ENCODE data around the gene SF1. TPM values are rescaled to one million over a fixed set of nuclear protein-coding genes. Genes with fewer than 3 reads are reported as not detected.
A peak's percentile ranks its signal among the peaks of the same experiment; 100 is the strongest.

SF1 gene
- total RNA-seq, 2 experiments from 2014 or later = 1,632 to 1,657 TPM

GRCh38 chr11:64796757-64797541 is 18.6 kb upstream of the SF1 start:
- no peak overlapping the region for H3K27ac ChIP-seq (ENCODE audit: low read depth in 1 of 2, low read length in 2 of 2)
- H3K4me3 ChIP-seq (ENCODE audit: low read length) = no peak overlapping the region
- CTCF ChIA-PET = no interaction called here
- ATAC-seq (ENCODE audit: poor library complexity) (no peak), DNase-seq (peak in 1 of 14 experiments; percentile 26)
- H3K36me3 ChIP-seq (ENCODE audit: insufficient read depth, low read length) = peaks cover 66% of the 10 kb centered on the region
- no peaks in the 10 kb centered on the region for H3K9me3 ChIP-seq (ENCODE audit: control insufficient read depth in 1 of 2, insufficient read depth in 1 of 2, low read length in 2 of 2)
- Mint-ChIP-seq H3K36me3 (ENCODE audit: low read depth) (peaks cover 60% of the 10 kb centered on the region), H3K27me3 (no peaks in the 10 kb centered on the region), H3K9me3 (no peaks in the 10 kb centered on the region), H3K27ac (no peak overlapping the region), H3K4me1 (ENCODE audit: low read depth) (peaks cover 39% of the 10 kb centered on the region), H3K4me3 (no peak overlapping the region)
- POLR2A ChIA-PET = interaction anchor here (2.6 kb wide), 1 partner anchor 18 kb away, joined by 18 read pairs; the partner anchor contains the start of gene SF1
- intact Hi-C loops (cut with DNase I, micrococcal nuclease) = no loop called here
- TF ChIP-seq CTCF (IDR thresholded peaks at IDR 0.05) = no peak
- H3K4me1 ChIP-seq (ENCODE audit: insufficient read depth, low read length) = peaks cover 40% of the 10 kb centered on the region
- no peaks in the 10 kb centered on the region for H3K27me3 ChIP-seq (ENCODE audit: control insufficient read depth in 1 of 2, insufficient read depth in 2 of 2, low read length in 2 of 2)

- H3K9me3 Mint-ChIP-seq = no peaks in the 10 kb centered on the region
- H3K4me3 Mint-ChIP-seq = peak overlapping the region; percentile 25
- no peak overlapping the region for H3K27ac Mint-ChIP-seq
- TF ChIP-seq CTCF (IDR thresholded peaks at IDR 0.05) = no peak
- H3K27me3 Mint-ChIP-seq = no peaks in the 10 kb centered on the region
- H3K36me3 Mint-ChIP-seq (ENCODE audit: low read depth) = peaks cover 63% of the 10 kb centered on the region
- H3K36me3 ChIP-seq (ENCODE audit: insufficient read depth, low read length) = peaks cover 68% of the 10 kb centered on the region
- CTCF ChIA-PET = no interaction called here
- ATAC-seq (ENCODE audit: poor library complexity) (no peak), DNase-seq (peak in 1 of 14 experiments; percentile 14)
- intact Hi-C loops (cut with DNase I, micrococcal nuclease) = no loop called here
- no peak overlapping the region for H3K4me3 ChIP-seq (ENCODE audit: low read length)
- H3K4me1 ChIP-seq (ENCODE audit: insufficient read depth, low read length) = peaks cover 32% of the 10 kb centered on the region
- peaks cover 33% of the 10 kb centered on the region for H3K4me1 Mint-ChIP-seq (ENCODE audit: low read depth)
- POLR2A ChIA-PET = interaction anchor here (2.6 to 5.7 kb wide), 2 partner anchors 17 kb away, joined by 18 to 28 read pairs; partner anchors contain the start of gene SF1
- H3K9me3 ChIP-seq (ENCODE audit: control insufficient read depth in 1 of 2, insufficient read depth in 1 of 2, low read length in 2 of 2) = no peaks in the 10 kb centered on the region
- H3K27me3 ChIP-seq (ENCODE audit: control insufficient read depth in 1 of 2, insufficient read depth in 2 of 2, low read length in 2 of 2) = no peaks in the 10 kb centered on the region
- no peak overlapping the region for H3K27ac ChIP-seq (ENCODE audit: low read depth in 1 of 2, low read length in 2 of 2)
Measured at GRCh38 chr11:64796047-64796756, 17.9 kb upstream of the SF1 start.

- no peak for TF ChIP-seq CTCF (IDR thresholded peaks at IDR 0.05)
- no peak for ATAC-seq (ENCODE audit: poor library complexity)
- intact Hi-C loops (cut with DNase I, micrococcal nuclease) = no loop called here
- Histone ChIP-seq H3K4me3 (ENCODE audit: low read length) (no peak overlapping the region), H3K9me3 (ENCODE audit: control insufficient read depth in 1 of 2, insufficient read depth in 1 of 2, low read length in 2 of 2) (no peaks in the 10 kb centered on the region), H3K36me3 (ENCODE audit: insufficient read depth, low read length) (peaks cover 63% of the 10 kb centered on the region), H3K27me3 (ENCODE audit: control insufficient read depth in 1 of 2, insufficient read depth in 2 of 2, low read length in 2 of 2) (no peaks in the 10 kb centered on the region), H3K4me1 (ENCODE audit: insufficient read depth, low read length) (peaks cover 19% of the 10 kb centered on the region), H3K27ac (ENCODE audit: low read depth in 1 of 2, low read length in 2 of 2) (no peak overlapping the region)
- peaks cover 64% of the 10 kb centered on the region for H3K36me3 Mint-ChIP-seq (ENCODE audit: low read depth)
- ChIA-PET CTCF (no interaction called here), POLR2A (interaction anchor here (0.6 to 5.7 kb wide), 9 partner anchors 9 to 564 kb away, joined by 3 to 28 read pairs (median 4); partner anchors contain the start of genes MAP4K2 and SF1)
- peaks cover 29% of the 10 kb centered on the region for H3K4me1 Mint-ChIP-seq (ENCODE audit: low read depth)
- peak overlapping the region; percentile 65 for H3K27ac Mint-ChIP-seq
- H3K27me3 Mint-ChIP-seq = no peaks in the 10 kb centered on the region
- DNase-seq = no peak
- H3K9me3 Mint-ChIP-seq = no peaks in the 10 kb centered on the region
- no peak overlapping the region for H3K4me3 Mint-ChIP-seq
Measured at GRCh38 chr11:64794526-64794925, 16.2 kb upstream of the SF1 start.

All from CD4-positive, alpha-beta T cell (primary cell).